PFSK-1 (cell line): ENCODE results near the gene BGN.

Experiments
- FOXP2 ChIP-seq: optimal IDR thresholded peaks from 2 replicates; pipeline ENCODE3; 2011; ENCODE audit warnings: borderline replicate concordance, control low read depth, inconsistent platforms; ENCODE audit not compliant: insufficient read depth; ENCODE audit errors: extremely low read length, extremely low read depth
- POLR2AphosphoS5 ChIP-seq: IDR thresholded peaks from 2 replicates; pipeline ENCODE4 v1.6.1; 2012; ENCODE audit warnings: low read depth, mild to moderate bottlenecking, control low read depth, low read length, moderate library complexity
- SIN3A ChIP-seq: IDR thresholded peaks from 2 replicates; pipeline ENCODE4 v1.6.1; 2012; ENCODE audit warnings: mild to moderate bottlenecking, low read length, moderate library complexity, borderline replicate concordance; ENCODE audit not compliant: insufficient read depth
- TAF1 ChIP-seq: IDR thresholded peaks from 2 replicates; pipeline ENCODE4 v1.6.1; 2012; ENCODE audit warnings: low read length, control low read depth, borderline replicate concordance; ENCODE audit not compliant: insufficient read depth
- TF ChIP-seq, protein P1 (sequence below), 2 experiments: IDR thresholded peaks; 2 replicates each; pipeline versions ENCODE4 v1.6.1 to v1.8.0; 2011 to 2012; ENCODE audit warnings: low read depth in 2 of 2, low read length in 2 of 2, control low read depth in 1 of 2, inconsistent platforms in 1 of 2, mild to moderate bottlenecking in 1 of 2, moderate library complexity in 1 of 2; ENCODE audit not compliant: insufficient read depth in 1 of 2

BGN gene

GRCh38 chrX:153495903-153496589 is 1.3 kb downstream of the BGN start:
- no peak for TF ChIP-seq FOXP2
- TF ChIP-seq, protein P1, sequence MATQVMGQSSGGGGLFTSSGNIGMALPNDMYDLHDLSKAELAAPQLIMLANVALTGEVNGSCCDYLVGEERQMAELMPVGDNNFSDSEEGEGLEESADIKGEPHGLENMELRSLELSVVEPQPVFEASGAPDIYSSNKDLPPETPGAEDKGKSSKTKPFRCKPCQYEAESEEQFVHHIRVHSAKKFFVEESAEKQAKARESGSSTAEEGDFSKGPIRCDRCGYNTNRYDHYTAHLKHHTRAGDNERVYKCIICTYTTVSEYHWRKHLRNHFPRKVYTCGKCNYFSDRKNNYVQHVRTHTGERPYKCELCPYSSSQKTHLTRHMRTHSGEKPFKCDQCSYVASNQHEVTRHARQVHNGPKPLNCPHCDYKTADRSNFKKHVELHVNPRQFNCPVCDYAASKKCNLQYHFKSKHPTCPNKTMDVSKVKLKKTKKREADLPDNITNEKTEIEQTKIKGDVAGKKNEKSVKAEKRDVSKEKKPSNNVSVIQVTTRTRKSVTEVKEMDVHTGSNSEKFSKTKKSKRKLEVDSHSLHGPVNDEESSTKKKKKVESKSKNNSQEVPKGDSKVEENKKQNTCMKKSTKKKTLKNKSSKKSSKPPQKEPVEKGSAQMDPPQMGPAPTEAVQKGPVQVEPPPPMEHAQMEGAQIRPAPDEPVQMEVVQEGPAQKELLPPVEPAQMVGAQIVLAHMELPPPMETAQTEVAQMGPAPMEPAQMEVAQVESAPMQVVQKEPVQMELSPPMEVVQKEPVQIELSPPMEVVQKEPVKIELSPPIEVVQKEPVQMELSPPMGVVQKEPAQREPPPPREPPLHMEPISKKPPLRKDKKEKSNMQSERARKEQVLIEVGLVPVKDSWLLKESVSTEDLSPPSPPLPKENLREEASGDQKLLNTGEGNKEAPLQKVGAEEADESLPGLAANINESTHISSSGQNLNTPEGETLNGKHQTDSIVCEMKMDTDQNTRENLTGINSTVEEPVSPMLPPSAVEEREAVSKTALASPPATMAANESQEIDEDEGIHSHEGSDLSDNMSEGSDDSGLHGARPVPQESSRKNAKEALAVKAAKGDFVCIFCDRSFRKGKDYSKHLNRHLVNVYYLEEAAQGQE (IDR thresholded peaks at IDR 0.05; ENCODE audit: insufficient read depth in 1 of 2, low read depth in 2 of 2, low read length in 2 of 2), result no peak
- no peak for TF ChIP-seq TAF1
- TF ChIP-seq SIN3A, result no peak
- TF ChIP-seq POLR2AphosphoS5, result no peak

DNA sequence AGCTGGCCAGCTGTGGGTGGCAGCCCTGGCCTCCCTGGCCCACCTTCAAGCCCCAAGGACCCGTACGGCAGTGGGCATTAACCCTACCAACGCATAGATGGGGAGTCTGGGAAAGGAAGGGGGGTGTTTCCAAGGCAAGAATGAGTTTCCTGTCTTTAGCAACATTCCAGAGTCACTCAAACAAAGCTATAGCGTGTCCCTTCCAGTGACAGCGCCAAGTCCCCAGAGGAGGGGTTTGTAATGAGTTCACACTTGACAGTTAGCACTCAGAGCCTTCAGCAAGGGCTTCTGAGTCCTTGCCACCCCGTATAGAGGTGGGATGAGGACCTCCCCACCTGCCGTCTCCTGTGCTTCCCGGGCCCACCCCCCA is 1.8 kb downstream of the BGN start:
- TF ChIP-seq FOXP2, result no peak
- TF ChIP-seq TAF1, result no peak
- TF ChIP-seq SIN3A, result no peak
- TF ChIP-seq, protein P1 (IDR thresholded peaks at IDR 0.05; ENCODE audit: insufficient read depth in 1 of 2, low read depth in 2 of 2, low read length in 2 of 2), result no peak
- no peak for TF ChIP-seq POLR2AphosphoS5

GRCh38 chrX:153498453-153498852 is 3.7 kb downstream of the BGN start:
- TF ChIP-seq FOXP2, result no peak
- TF ChIP-seq SIN3A, result no peak
- no peak for TF ChIP-seq TAF1
- TF ChIP-seq, protein P1 (IDR thresholded peaks at IDR 0.05; ENCODE audit: insufficient read depth in 1 of 2, low read depth in 2 of 2, low read length in 2 of 2), result no peak
- no peak for TF ChIP-seq POLR2AphosphoS5

DNA sequence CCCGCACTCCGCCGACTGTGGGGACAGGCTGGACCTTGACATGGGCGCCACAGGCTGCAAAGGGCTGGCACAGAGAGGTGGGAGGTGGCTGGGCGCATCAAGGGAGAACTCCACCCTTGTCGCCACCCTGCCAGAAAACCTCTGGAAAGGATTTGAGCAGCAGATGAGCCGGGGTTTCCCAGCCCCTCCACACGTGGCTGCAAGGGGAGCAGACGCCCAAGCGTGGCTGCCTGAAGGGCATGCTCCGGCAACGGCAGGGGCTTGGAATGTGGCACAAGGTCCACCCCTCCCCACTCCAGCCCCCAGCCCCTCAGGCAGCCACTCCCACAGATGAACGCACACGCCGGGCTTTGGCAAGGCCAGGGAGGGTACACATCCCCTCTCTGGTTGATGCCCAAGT is 4.6 kb downstream of the BGN start:
- TF ChIP-seq, protein P1 (IDR thresholded peaks at IDR 0.05; ENCODE audit: insufficient read depth in 1 of 2, low read depth in 2 of 2, low read length in 2 of 2), result no peak
- no peak for TF ChIP-seq POLR2AphosphoS5
- no peak for TF ChIP-seq FOXP2
- no peak for TF ChIP-seq SIN3A
- no peak for TF ChIP-seq TAF1

- TF ChIP-seq POLR2AphosphoS5 (no peak), FOXP2 (no peak), TAF1 (no peak), SIN3A (no peak)
- TF ChIP-seq, protein P1 (IDR thresholded peaks at IDR 0.05; ENCODE audit: insufficient read depth in 1 of 2, low read depth in 2 of 2, low read length in 2 of 2), result no peak
Observed at GRCh38 chrX:153499876-153500275, 5.1 kb downstream of the BGN start.
